AG10803 (cell line): ENCODE results near the gene QRFP.

Source experiments
- DNase-seq: peaks from one replicate; pipeline ENCODE4 v3.0.0; 2010; ENCODE audit warnings: low read depth
- H3K4me3 ChIP-seq: 2 replicates; pipeline ENCODE4 v1.5.1; 2011; ENCODE audit warnings: mild to moderate bottlenecking, low read length, control low read depth
- TF ChIP-seq, protein P1 (sequence below): conservative IDR thresholded peaks from 2 replicates; pipeline ENCODE4 v1.5.1; 2011; ENCODE audit warnings: mild to moderate bottlenecking, low read length, control low read depth, inconsistent platforms

Gene QRFP

GRCh38 chr9:130921300-130921988 lies 24.8 kb upstream of the QRFP start:
- no peak for DNase-seq
- H3K4me3 ChIP-seq, result no peak overlapping the region
- TF ChIP-seq, protein P1, sequence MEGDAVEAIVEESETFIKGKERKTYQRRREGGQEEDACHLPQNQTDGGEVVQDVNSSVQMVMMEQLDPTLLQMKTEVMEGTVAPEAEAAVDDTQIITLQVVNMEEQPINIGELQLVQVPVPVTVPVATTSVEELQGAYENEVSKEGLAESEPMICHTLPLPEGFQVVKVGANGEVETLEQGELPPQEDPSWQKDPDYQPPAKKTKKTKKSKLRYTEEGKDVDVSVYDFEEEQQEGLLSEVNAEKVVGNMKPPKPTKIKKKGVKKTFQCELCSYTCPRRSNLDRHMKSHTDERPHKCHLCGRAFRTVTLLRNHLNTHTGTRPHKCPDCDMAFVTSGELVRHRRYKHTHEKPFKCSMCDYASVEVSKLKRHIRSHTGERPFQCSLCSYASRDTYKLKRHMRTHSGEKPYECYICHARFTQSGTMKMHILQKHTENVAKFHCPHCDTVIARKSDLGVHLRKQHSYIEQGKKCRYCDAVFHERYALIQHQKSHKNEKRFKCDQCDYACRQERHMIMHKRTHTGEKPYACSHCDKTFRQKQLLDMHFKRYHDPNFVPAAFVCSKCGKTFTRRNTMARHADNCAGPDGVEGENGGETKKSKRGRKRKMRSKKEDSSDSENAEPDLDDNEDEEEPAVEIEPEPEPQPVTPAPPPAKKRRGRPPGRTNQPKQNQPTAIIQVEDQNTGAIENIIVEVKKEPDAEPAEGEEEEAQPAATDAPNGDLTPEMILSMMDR, result no peak

DNA sequence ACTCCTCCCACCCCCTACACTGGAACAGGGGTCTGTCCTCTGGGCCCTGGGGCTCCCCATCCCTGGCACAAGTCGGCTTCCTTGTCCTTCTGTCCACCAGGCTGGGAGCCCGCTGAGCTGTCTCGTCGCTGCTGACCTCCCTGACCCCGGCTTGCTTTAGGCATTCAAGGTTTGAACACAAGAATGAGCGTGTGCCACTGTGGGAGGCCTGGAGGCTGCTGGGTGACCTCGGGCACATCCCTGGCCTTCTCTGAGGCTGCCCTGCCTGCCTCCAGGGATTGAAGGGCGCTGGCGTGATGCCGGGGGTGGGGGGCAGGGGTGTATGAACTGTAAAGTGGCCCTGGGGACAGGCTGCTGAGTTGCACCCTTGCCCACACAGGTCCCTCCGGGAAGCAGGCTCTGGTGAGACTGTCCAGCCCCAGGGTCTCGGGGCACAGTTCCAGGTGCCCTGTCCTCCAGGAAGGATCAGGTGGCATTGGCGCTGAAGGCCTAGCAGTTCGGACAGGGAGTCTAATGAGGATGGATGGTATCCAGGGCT lies 24.2 kb upstream of the QRFP start:
- TF ChIP-seq, protein P1, result no peak
- DNase-seq, result no peak
- no peak overlapping the region for H3K4me3 ChIP-seq

DNA sequence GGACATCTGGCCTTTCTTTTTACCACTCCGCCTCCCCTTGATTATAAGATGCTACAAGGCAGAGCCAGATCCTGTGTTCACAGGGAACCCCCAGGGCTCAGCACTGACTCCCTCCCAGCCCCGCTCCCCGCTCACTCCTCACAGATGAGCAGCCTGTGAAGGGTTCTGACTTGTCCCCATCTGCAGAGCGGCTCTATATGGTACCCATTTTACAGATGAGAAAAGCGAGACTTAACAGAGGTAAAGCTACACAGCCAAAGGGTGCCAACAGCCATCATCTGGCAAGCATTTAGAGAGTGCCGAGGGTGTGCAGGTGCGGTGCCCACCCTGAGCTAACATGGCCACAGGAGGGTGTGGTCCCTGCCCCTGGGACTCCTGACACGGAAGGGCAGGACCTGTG lies 23.6 kb upstream of the QRFP start:
- no peak for DNase-seq
- TF ChIP-seq, protein P1, result no peak
- no peak overlapping the region for H3K4me3 ChIP-seq

DNA sequence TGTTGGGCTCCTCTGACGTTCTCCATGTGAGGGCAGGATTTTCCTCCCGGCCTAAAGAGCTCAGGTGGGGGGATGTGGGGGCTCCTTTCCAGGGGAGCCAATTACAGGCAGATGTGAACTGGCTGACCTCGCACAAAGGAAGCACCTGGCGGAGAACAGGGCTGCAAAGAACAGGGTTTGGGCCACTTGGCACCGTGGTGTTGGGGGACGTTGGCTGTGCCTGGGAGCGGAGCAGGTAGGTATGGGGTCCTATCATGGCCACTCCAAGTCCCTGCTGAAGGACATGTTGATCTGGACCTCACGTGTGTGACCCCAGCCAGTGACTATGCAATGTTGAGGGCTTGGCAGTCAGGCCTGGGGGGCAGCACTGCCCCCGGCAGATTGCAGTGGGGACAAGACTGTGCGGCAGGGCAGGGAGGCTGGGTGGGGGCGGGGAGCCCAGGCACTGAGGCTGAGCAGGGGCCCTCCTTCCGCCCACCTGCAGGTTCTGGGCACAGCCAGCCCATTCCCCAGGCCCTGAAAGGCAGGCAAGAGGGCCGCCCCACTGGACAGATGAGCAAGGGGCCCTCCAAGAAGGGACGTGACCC lies 23.0 kb upstream of the QRFP start:
- H3K4me3 ChIP-seq, result no peak overlapping the region
- no peak for DNase-seq
- TF ChIP-seq, protein P1, result no peak

- TF ChIP-seq, protein P1, result no peak
- no peak overlapping the region for H3K4me3 ChIP-seq
Measured at GRCh38 chr9:130918826-130919558, 22.4 kb upstream of the QRFP start.

GRCh38 chr9:130918101-130918825 lies 21.7 kb upstream of the QRFP start:
- H3K4me3 ChIP-seq, result no peak overlapping the region
- TF ChIP-seq, protein P1, result no peak
- DNase-seq, result no peak

More at GRCh38 chr9:130918826-130919558, 22.4 kb upstream of the QRFP start:
- no peak for DNase-seq
